ENCODE measurements around the gene TICRR.
A peak's percentile ranks its signal among the peaks of the same experiment; 100 is the strongest.

Gene TICRR

DNA sequence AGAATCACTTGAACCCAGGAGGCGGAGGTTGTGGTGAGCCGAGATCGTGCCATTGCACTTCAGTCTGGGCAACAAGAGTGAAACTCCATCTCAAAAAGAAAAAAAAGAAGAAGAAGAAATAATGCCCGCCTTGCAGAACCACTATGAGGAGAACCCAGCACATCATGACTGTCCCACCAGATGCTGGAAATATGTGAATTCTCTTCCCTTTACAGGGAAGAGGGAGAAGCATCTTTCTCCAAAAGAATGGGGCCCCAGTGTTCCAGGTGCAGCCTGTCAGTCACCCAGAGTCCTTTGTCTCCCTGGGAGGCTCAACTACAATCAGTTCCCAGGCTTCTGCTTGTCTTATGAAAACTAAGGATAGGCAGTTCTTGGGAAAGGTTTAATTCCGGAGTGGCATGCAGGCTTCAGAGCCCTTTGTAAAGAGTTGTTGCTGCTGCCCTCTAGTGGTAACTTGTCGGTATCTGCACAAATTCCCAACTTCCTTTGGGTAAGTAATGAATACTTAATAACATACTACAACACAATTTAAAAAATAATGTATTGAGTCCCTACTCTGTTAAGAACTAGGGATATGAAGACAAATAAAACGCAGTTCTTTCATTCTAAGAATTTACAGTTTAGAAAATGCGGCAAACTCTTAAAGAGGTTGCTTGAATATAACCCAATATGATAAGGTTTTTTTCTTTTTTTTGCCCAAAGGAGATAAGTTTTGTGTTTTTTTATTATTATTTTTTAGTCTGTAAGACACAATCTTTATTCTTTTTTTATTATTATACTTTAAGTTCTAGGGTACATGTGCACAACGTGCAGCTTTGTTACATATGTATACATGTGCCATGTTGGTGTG, 18.6 kb upstream of the TICRR start:
- TF ChIP-seq, protein P1, sequence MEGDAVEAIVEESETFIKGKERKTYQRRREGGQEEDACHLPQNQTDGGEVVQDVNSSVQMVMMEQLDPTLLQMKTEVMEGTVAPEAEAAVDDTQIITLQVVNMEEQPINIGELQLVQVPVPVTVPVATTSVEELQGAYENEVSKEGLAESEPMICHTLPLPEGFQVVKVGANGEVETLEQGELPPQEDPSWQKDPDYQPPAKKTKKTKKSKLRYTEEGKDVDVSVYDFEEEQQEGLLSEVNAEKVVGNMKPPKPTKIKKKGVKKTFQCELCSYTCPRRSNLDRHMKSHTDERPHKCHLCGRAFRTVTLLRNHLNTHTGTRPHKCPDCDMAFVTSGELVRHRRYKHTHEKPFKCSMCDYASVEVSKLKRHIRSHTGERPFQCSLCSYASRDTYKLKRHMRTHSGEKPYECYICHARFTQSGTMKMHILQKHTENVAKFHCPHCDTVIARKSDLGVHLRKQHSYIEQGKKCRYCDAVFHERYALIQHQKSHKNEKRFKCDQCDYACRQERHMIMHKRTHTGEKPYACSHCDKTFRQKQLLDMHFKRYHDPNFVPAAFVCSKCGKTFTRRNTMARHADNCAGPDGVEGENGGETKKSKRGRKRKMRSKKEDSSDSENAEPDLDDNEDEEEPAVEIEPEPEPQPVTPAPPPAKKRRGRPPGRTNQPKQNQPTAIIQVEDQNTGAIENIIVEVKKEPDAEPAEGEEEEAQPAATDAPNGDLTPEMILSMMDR (IDR thresholded peaks at IDR 0.05), result peak; percentile 52 to 71
- no peaks in the 10 kb centered on the region for H3K36me3 ChIP-seq
- intact Hi-C loops (cut with DNase I; ENCODE audit: low total_unique reads), result no loop called here
- DNase-seq, result peak in 1 of 2 donors; percentile 55
- no peaks in the 10 kb centered on the region for H3K9me3 ChIP-seq
- H3K27me3 ChIP-seq, result peaks cover 0 to 36% of the 10 kb centered on the region in 2 donors
- H3K27ac ChIP-seq, result no peak overlapping the region
- no peaks in the 10 kb centered on the region for H3K4me1 ChIP-seq
- no peak overlapping the region for H3K4me3 ChIP-seq

DNA sequence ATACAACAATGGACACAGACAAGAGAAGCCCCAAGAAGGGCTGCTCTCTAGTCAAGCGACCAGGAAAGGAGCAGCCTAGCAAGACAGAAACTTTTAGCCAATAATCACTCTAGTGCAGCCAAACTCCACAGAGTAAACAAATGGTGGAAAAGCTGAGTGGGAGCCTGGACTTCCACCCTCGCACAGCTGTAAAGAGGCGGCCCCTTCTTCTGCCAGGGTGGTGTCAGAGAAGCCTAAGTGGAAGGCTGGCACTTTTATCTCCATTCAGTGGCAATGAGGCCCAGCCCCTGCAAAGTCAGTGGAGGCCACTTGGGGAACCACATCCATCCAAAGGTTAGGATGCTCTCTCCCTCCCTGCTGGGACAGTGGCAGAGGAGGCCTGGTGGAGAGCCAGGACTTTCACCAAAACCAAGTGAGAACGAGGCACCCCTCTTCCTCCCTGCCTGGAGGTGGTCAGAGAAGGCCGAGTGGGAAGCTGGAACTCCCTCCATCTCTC, 15.5 kb upstream of the TICRR start:
- Histone ChIP-seq H3K4me1 (no peaks in the 10 kb centered on the region), H3K27ac (no peak overlapping the region), H3K27me3 (peaks cover 0 to 37% of the 10 kb centered on the region in 2 donors), H3K9me3 (no peaks in the 10 kb centered on the region), H3K36me3 (no peaks in the 10 kb centered on the region), H3K4me3 (no peak overlapping the region)
- TF ChIP-seq, protein P1 (IDR thresholded peaks at IDR 0.05), result no peak
- intact Hi-C loops (cut with DNase I; ENCODE audit: low total_unique reads), result no loop called here
- DNase-seq, result no peak

DNA sequence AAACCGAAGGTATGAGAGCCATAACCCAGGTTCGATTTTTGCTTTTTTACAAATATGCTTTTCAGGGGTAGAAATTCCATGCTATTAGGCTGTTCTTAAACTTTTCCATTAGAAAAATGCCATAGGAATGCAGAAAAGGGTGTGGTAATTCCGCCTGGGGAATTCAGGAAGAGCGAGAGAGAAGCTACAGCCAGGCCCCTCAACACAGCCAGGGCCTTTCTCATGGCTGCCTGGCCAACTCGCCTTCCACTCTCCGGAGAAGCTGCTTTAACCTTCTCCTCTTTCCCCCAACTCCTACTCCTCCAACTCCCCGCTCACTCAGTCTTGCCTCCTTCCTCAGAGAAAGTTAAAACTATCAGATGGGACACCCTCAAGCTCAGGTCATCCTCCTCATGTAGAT, 9.1 kb upstream of the TICRR start:
- Histone ChIP-seq H3K4me1 (no peaks in the 10 kb centered on the region), H3K4me3 (no peak overlapping the region), H3K27ac (no peak overlapping the region), H3K9me3 (no peaks in the 10 kb centered on the region), H3K27me3 (peaks cover 0 to 3% of the 10 kb centered on the region in 2 donors), H3K36me3 (no peaks in the 10 kb centered on the region)
- TF ChIP-seq, protein P1 (IDR thresholded peaks at IDR 0.05), result no peak
- no peak for DNase-seq
- intact Hi-C loops (cut with DNase I; ENCODE audit: low total_unique reads), result no loop called here

GRCh38 chr15:89566621-89567294, 8.5 kb upstream of the TICRR start:
- peaks cover 0 to 2% of the 10 kb centered on the region in 2 donors for H3K27me3 ChIP-seq
- H3K27ac ChIP-seq, result no peak overlapping the region
- TF ChIP-seq, protein P1 (IDR thresholded peaks at IDR 0.05), result no peak
- DNase-seq, result no peak
- H3K9me3 ChIP-seq, result no peaks in the 10 kb centered on the region
- H3K4me1 ChIP-seq, result no peaks in the 10 kb centered on the region
- H3K4me3 ChIP-seq, result no peak overlapping the region
- intact Hi-C loops (cut with DNase I; ENCODE audit: low total_unique reads), result no loop called here
- no peaks in the 10 kb centered on the region for H3K36me3 ChIP-seq

DNA sequence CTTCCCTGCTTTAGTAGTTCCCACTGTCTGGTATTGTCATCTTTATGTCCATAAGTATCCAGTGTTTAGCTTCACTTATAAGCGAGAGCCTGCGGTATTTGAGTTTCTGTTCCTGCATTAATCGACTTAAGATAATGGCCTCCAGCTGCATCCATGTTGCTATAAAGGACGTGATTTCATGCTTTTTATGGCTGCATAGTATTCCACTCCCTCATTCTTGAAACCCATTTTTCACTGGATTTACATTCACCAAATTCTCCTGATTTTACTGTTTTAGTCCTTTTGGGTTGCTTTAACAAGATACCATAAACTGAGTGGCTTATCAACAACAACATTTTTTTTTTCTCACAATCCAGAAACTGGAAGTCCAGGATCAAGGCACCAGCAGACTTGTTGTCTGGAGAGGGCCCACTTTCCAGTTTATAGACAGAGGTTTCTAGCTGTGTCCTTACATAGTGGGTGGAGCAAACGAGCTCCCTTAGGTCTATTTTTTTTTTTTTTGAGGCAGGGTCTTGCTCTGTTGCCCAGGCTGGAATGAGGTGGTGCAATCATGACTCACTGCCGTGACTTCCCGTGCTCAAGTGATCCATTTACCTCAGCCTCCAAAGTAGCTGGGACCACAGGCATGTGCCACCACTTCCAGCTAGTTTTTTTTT, 6.1 kb upstream of the TICRR start:
- no peaks in the 10 kb centered on the region for H3K9me3 ChIP-seq
- no peak for DNase-seq
- no peaks in the 10 kb centered on the region for H3K4me1 ChIP-seq
- intact Hi-C loops (cut with DNase I; ENCODE audit: low total_unique reads), result no loop called here
- no peaks in the 10 kb centered on the region for H3K36me3 ChIP-seq
- H3K4me3 ChIP-seq, result no peak overlapping the region
- H3K27ac ChIP-seq, result no peak overlapping the region
- peaks cover 0 to 2% of the 10 kb centered on the region in 2 donors for H3K27me3 ChIP-seq
- TF ChIP-seq, protein P1 (IDR thresholded peaks at IDR 0.05), result no peak
